H1 (cell line): Measurements from ENCODE around the gene TRA2A. TPM values are rescaled to one million over a fixed set of nuclear protein-coding genes. Genes with fewer than 3 reads are reported as not detected.

ENCODE experiments used
- CTCF ChIA-PET: fragments of 300-600 bp; sonication (Branson Sonifier 250); formaldehyde crosslinking; loops from one replicate; lab custom pipeline; 2021; ENCODE audit not compliant: partially characterized antibody; lab: Charles Lee
- POLR2A ChIA-PET: fragments of 300-600 bp; sonication (Branson Sonifier 250); formaldehyde crosslinking; loops from one replicate; lab custom pipeline; 2021; ENCODE audit warnings: inconsistent platforms; ENCODE audit not compliant: partially characterized antibody; lab: Charles Lee
- DNase-seq, 2 experiments: peaks; one replicate each; pipeline versions ENCODE4 v3.0.0 to v3.0.0-alpha.2; 2010 to 2022; ENCODE audit warnings: low spot score in 2 of 2, low read depth in 1 of 2, mixed read lengths in 1 of 2
- FAIRE-seq: peaks from 2 replicates; lab custom pipeline; 2011; peaks lifted over from hg19 to GRCh38; lab: Jason Lieb, UNC
- H2AFZ ChIP-seq: 2 replicates; pipeline ENCODE4 v1.8.1; 2012; ENCODE audit warnings: low read length, inconsistent platforms
- H2AK5ac ChIP-seq: 2 replicates; pipeline ENCODE4 v1.6.1; 2013; ENCODE audit warnings: low read depth, low read length
- H2BK120ac ChIP-seq: replicated peaks from 2 replicates; pipeline ENCODE3; 2013; ENCODE audit warnings: low read depth, low read length, inconsistent platforms
- H2BK12ac ChIP-seq: 2 replicates; pipeline ENCODE4 v1.6.1; 2013; ENCODE audit warnings: low read depth, low read length
- H2BK15ac ChIP-seq: 2 replicates; pipeline ENCODE4 v1.6.1; 2013; ENCODE audit warnings: low read length
- H2BK20ac ChIP-seq: 2 replicates; pipeline ENCODE4 v1.6.1; 2013; ENCODE audit warnings: low read length
- H2BK5ac ChIP-seq: 2 replicates; pipeline ENCODE4 v1.6.1; 2013; ENCODE audit warnings: low read depth, low read length
- H3K14ac ChIP-seq: 2 replicates; pipeline ENCODE4 v1.6.1; 2013; ENCODE audit warnings: inconsistent platforms; ENCODE audit not compliant: insufficient read length
- H3K18ac ChIP-seq: 2 replicates; pipeline ENCODE4 v1.6.1; 2013; ENCODE audit warnings: low read length; ENCODE audit errors: extremely low read depth
- H3K23ac ChIP-seq: 2 replicates; pipeline ENCODE4 v1.6.1; 2013; ENCODE audit warnings: inconsistent platforms; ENCODE audit not compliant: insufficient read length
- H3K23me2 ChIP-seq: 2 replicates; pipeline ENCODE4 v1.6.1; 2013; ENCODE audit warnings: low read depth, low read length
- H3K27ac ChIP-seq: 2 replicates; pipeline ENCODE4 v1.6.1; 2011; ENCODE audit warnings: low read depth, low read length, inconsistent platforms
- H3K27me3 ChIP-seq, 4 experiments: replicated peaks in 1 of 4; 1 replicate in 1 of 4; 2 replicates in 3 of 4; pipeline versions ENCODE4 v1.6.1 to v1.8.1; 2011 to 2013; ENCODE audit warnings: low read length in 3 of 4, mild to moderate bottlenecking in 3 of 4, inconsistent platforms in 2 of 4, mixed read lengths in 2 of 4, moderate library complexity in 1 of 4; ENCODE audit not compliant: control insufficient read depth in 3 of 4, insufficient read depth in 3 of 4; ENCODE audit errors: extremely low read depth in 1 of 4
- H3K36me3 ChIP-seq, 4 experiments: 2 replicates each; pipeline versions ENCODE4 v1.6.1 to v1.8.1; 2011 to 2013; ENCODE audit warnings: mild to moderate bottlenecking in 4 of 4, low read length in 3 of 4, moderate library complexity in 2 of 4, control low read depth in 1 of 4, inconsistent platforms in 1 of 4; ENCODE audit not compliant: insufficient read depth in 4 of 4, control insufficient read depth in 2 of 4
- H3K4ac ChIP-seq: replicated peaks from 2 replicates; pipeline ENCODE3; 2013; ENCODE audit warnings: low read length, low read depth, mixed read lengths, inconsistent platforms; ENCODE audit not compliant: insufficient read length
- H3K4me1 ChIP-seq, 4 experiments: replicated peaks in 1 of 4; 1 replicate in 1 of 4; 2 replicates in 3 of 4; pipeline versions ENCODE4 v1.6.1 to v1.8.1; 2011 to 2013; ENCODE audit warnings: low read length in 3 of 4, inconsistent platforms in 2 of 4, mixed read lengths in 1 of 4; ENCODE audit not compliant: insufficient read depth in 4 of 4, control insufficient read depth in 3 of 4
- H3K4me2 ChIP-seq, 2 experiments: 2 replicates each; pipeline versions ENCODE4 v1.6.1 to v1.8.1; 2011 to 2013; ENCODE audit warnings: low read depth in 2 of 2, low read length in 2 of 2, control low read depth in 1 of 2, inconsistent platforms in 1 of 2, mild to moderate bottlenecking in 1 of 2; ENCODE audit not compliant: insufficient read depth in 1 of 2
- H3K4me3 ChIP-seq, 4 experiments: fragments of 200-600, 300-600 bp in 1 of 4; sonication (generic), shearing (Covaris generic), sonication (Bioruptor Twin) in 1 of 4; 2 replicates each; pipeline versions ENCODE4 v1.5.1 to v1.8.1; 2011 to 2016; ENCODE audit warnings: low read length in 4 of 4, low read depth in 3 of 4, control low read depth in 2 of 4, inconsistent platforms in 2 of 4, mild to moderate bottlenecking in 2 of 4, mixed read lengths in 1 of 4, moderate library complexity in 1 of 4; ENCODE audit not compliant: insufficient read depth in 2 of 4; ENCODE audit errors: extremely low read depth in 1 of 4
- H3K56ac ChIP-seq: replicated peaks from 2 replicates; pipeline ENCODE3; 2013; ENCODE audit warnings: low read depth, mild to moderate bottlenecking, mixed read lengths, low read length, inconsistent platforms; ENCODE audit not compliant: insufficient read length
- H3K79me1 ChIP-seq: 2 replicates; pipeline ENCODE4 v1.6.1; 2013; ENCODE audit warnings: low read depth, low read length, control low read depth
- H3K79me2 ChIP-seq, 2 experiments: 2 replicates each; pipeline versions ENCODE4 v1.6.1 to v1.8.1; 2012 to 2013; ENCODE audit warnings: low read length in 2 of 2, mild to moderate bottlenecking in 2 of 2, inconsistent platforms in 1 of 2; ENCODE audit not compliant: insufficient read depth in 2 of 2, control insufficient read depth in 1 of 2
- H3K9ac ChIP-seq, 4 experiments: replicated peaks in 1 of 4; 1 replicate in 1 of 4; 2 replicates in 3 of 4; pipeline versions ENCODE4 v1.6.1 to v1.8.1; 2011 to 2013; ENCODE audit warnings: low read depth in 3 of 4, low read length in 3 of 4, control low read depth in 2 of 4, mild to moderate bottlenecking in 2 of 4, moderate library complexity in 2 of 4, inconsistent platforms in 1 of 4; ENCODE audit errors: extremely low read depth in 1 of 4
- H3K9me3 ChIP-seq, 2 experiments: 2 replicates each; pipeline versions ENCODE4 v1.6.1 to v1.8.1; 2012 to 2013; ENCODE audit warnings: mild to moderate bottlenecking in 2 of 2, moderate library complexity in 2 of 2, control low read depth in 1 of 2, inconsistent platforms in 1 of 2, low read depth in 1 of 2, low read length in 1 of 2, mixed read lengths in 1 of 2; ENCODE audit not compliant: insufficient read depth in 2 of 2
- H4K20me1 ChIP-seq, 2 experiments: replicated peaks in 1 of 2; 2 replicates each; pipeline versions ENCODE3 to v1.8.1; 2011 to 2013; ENCODE audit warnings: inconsistent platforms in 2 of 2, low read length in 2 of 2, mild to moderate bottlenecking in 1 of 2; ENCODE audit not compliant: insufficient read depth in 2 of 2, control insufficient read depth in 1 of 2
- H4K5ac ChIP-seq: 2 replicates; pipeline ENCODE4 v1.6.1; 2013; ENCODE audit warnings: low read length, low read depth, mixed read lengths, inconsistent platforms; ENCODE audit not compliant: insufficient read length
- H4K8ac ChIP-seq: 2 replicates; pipeline ENCODE4 v1.8.0; 2013; ENCODE audit warnings: mild to moderate bottlenecking, moderate library complexity, low read length, inconsistent platforms; ENCODE audit not compliant: insufficient read depth; ENCODE audit errors: extremely low read depth
- H4K91ac ChIP-seq: replicated peaks from 2 replicates; pipeline ENCODE3; 2013; ENCODE audit warnings: low read length, mixed read lengths, inconsistent platforms; ENCODE audit not compliant: insufficient read length
- ASH2L ChIP-seq: fragments of 200-600, 300-600 bp; sonication (generic); IDR thresholded peaks from one replicate; pipeline ENCODE4 v1.7.1; 2017; ENCODE audit warnings: low read length
- CHD2 ChIP-seq: IDR thresholded peaks from 2 replicates; pipeline ENCODE4 v1.6.1; 2012; ENCODE audit warnings: low read length, improper control_type of control experiment
- GABPA ChIP-seq: IDR thresholded peaks from 2 replicates; pipeline ENCODE4 v1.6.1; 2011; ENCODE audit warnings: mild to moderate bottlenecking, low read length, moderate library complexity, borderline replicate concordance; ENCODE audit not compliant: insufficient read depth
- PHF8 ChIP-seq: fragments of 200-600 bp; sonication (generic); conservative IDR thresholded peaks from 2 replicates; pipeline ENCODE4 v1.7.1; 2012; ENCODE audit warnings: low read depth, mild to moderate bottlenecking, inconsistent platforms, low read length, moderate library complexity
- SP1 ChIP-seq: IDR thresholded peaks from 2 replicates; pipeline ENCODE4 v1.6.1; 2011; ENCODE audit warnings: low read depth, low read length
- SP2 ChIP-seq: IDR thresholded peaks from 2 replicates; pipeline ENCODE4 v1.6.1; 2012; ENCODE audit warnings: mild to moderate bottlenecking, low read length, inconsistent platforms
- TEAD4 ChIP-seq: IDR thresholded peaks from 2 replicates; pipeline ENCODE4 v1.6.1; 2012; ENCODE audit warnings: low read depth, low read length, inconsistent platforms, mixed read lengths
- WGBS, 2 experiments: shearing (Covaris generic) in 1 of 2; methylation state at CpG; one replicate each; pipeline versions ENCODE4 v1.1.6 to v1.1.7; 2013 to 2015; ENCODE audit warnings: low lambda C conversion rate in 2 of 2, mixed read lengths in 2 of 2, inconsistent platforms in 1 of 2, low coverage in 1 of 2, missing lambda C conversion rate in 1 of 2; ENCODE audit not compliant: insufficient replicate concordance in 2 of 2, insufficient coverage in 1 of 2, insufficient read length in 1 of 2; ENCODE audit errors: extremely low coverage in 1 of 2, missing lambda C conversion rate in 1 of 2; 5-methylcytosine and 5-hydroxymethylcytosine counted together
- polyA plus RNA-seq, 7 experiments: library from polyadenylated mRNA; depleted of rRNA in 3 of 7; stranded (reverse) in 5 of 7; unstranded in 2 of 7; fragments of >200 nt in 5 of 7; fragments of 200-250 nt in 2 of 7; gene quantifications; 1 replicate in 5 of 7; 2 replicates in 1 of 7; 4 replicates in 1 of 7; pipeline versions ENCODE4 v1.2.1 to v1.2.3, GENCODE V29; 2011 to 2013; ENCODE audit warnings: missing spikeins in 2 of 7, mixed read lengths in 2 of 7
- total RNA-seq: library from RNA; stranded (reverse); fragmentation: NEBNext Ultra II Directional; extraction: Animal tissue kit (Norgen Biotek cat#: 25700); gene quantifications from 2 replicates; pipeline ENCODE4 v1.2.1, GENCODE V29; 2021

Gene TRA2A
- total and polyA plus RNA-seq, 2 of the 8 experiments (the other 6 are each of a cell fraction or from before 2014, with no cell fraction given), result 116 to 125 TPM

DNA sequence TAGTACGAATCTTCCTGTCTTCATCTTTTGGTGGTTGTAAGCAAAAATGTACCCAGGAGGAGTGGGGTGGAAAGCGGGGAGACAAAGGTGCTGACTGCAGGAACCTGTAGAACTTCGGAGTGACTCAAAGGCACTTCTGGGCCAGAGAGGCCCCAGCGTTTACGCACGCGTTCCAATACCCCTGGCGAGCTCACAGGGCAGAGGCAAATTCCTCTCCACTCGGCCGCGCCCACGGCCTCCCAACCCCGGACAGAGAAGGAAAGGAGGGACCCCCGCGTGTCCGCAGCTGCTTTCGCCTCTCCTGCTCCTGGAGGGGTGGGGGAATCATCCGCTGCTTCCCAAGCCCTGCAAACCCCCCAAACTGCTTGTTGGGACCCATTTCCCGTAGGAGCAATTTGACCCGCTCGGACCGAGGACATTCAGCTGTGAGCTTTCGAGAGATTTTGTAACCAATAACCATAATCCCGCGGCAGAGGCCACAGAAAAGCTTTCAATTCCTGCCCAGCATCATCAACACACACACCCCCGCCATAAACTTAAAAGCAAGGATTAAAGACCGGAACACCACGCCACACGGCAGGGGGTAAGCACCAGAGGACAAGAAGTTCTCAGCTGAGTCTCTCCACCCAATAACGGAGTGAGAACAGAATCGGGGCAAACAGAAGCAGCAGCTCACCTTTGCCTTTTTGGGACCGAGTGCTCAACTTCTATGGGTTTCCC, 63.8 kb downstream of the TRA2A start:
- Histone ChIP-seq H4K91ac (peak overlapping the region; percentile 44), H4K8ac (peak overlapping the region; percentile 85; the same call in 1 of the 2 replicates), H3K36me3 (peaks cover 0 to 10% (median 0%) of the 10 kb centered on the region in 4 experiments; a peak in 1 of 8 replicates), H3K56ac (peak overlapping the region; percentile 73), H2AFZ (no peak overlapping the region), H2BK12ac (peak overlapping the region; percentile 29; the same call in 1 of the 2 replicates), H3K18ac (peak overlapping the region; percentile 89), H3K23ac (no peak overlapping the region), H3K9me3 (no peaks in the 10 kb centered on the region), H3K79me1 (no peaks in the 10 kb centered on the region), H3K4ac (peak overlapping the region; percentile 21), H2BK5ac (peak overlapping the region; percentile 16), H3K9ac (peak overlapping the region; percentile 82 to 92 (median 88)), H2BK15ac (no peak overlapping the region), H3K23me2 (peaks cover 14% of the 10 kb centered on the region; the same call in 1 of the 2 replicates), H3K4me2 (peak overlapping the region; percentile 90 to 93), H4K20me1 (peaks cover 14 to 17% of the 10 kb centered on the region in 2 experiments), H3K79me2 (peaks cover 39 to 86% of the 10 kb centered on the region in 2 experiments), H3K14ac (no peak overlapping the region), H2BK120ac (peak overlapping the region; percentile 7), H4K5ac (peak overlapping the region; percentile 64), H2AK5ac (peak overlapping the region; percentile 26; the same call in 1 of the 2 replicates), H3K27ac (peak overlapping the region; percentile 86; the same call in 1 of the 2 replicates), H3K27me3 (no peaks in the 10 kb centered on the region), H2BK20ac (no peak overlapping the region), H3K4me3 (peak overlapping the region; percentile 81 to 95 (median 88)), H3K4me1 (peaks cover under 1 to 18% (median 8%) of the 10 kb centered on the region in 4 experiments; a peak in 6 of 7 replicates)
- ChIA-PET POLR2A (interaction anchor here (0.7 to 3.3 kb wide), 21 partner anchors 9 to 130 kb away, joined by 3 to 12 read pairs (median 4); partner anchors contain the start of gene CCDC126), CTCF (interaction anchor here (1.3 to 1.5 kb wide), 3 partner anchors 12 to 117 kb away, joined by 4 to 6 read pairs (median 5); no protein-coding TSS in a partner anchor)
- DNase-seq, result peak in 1 of 2 experiments; percentile 73
- 2% methylated on average over 29 of the region's 32 CpGs; no CpG with 5 or more reads in 1 of the 2 experiments for WGBS, 2 experiments
- FAIRE-seq, result no peak
- TF ChIP-seq TEAD4 (no peak), ASH2L (peak; percentile 16), CHD2 (no peak), GABPA (0 out of 2 replicates have a peak, but pooled peaks have one; percentile 28), PHF8 (0 out of 2 replicates have a peak, but pooled peaks have one; percentile 2), SP1 (no peak), SP2 (no peak)
